K562 treated with DMSO at 1 percent for 4 hours (cell line): ENCODE results near the gene SPIC. TPM values are rescaled to one million over a fixed set of nuclear protein-coding genes. Genes with fewer than 3 reads are reported as not detected.

ENCODE experiments used
- total RNA-seq: library from RNA; unstranded; fragments of 300-600 nt; gene quantifications from 2 replicates; pipeline ENCODE4 v1.2.3, GENCODE V29; 2022; ENCODE audit not compliant: insufficient read depth

The SPIC gene
- not detected in 2 replicates for total RNA-seq

DNA sequence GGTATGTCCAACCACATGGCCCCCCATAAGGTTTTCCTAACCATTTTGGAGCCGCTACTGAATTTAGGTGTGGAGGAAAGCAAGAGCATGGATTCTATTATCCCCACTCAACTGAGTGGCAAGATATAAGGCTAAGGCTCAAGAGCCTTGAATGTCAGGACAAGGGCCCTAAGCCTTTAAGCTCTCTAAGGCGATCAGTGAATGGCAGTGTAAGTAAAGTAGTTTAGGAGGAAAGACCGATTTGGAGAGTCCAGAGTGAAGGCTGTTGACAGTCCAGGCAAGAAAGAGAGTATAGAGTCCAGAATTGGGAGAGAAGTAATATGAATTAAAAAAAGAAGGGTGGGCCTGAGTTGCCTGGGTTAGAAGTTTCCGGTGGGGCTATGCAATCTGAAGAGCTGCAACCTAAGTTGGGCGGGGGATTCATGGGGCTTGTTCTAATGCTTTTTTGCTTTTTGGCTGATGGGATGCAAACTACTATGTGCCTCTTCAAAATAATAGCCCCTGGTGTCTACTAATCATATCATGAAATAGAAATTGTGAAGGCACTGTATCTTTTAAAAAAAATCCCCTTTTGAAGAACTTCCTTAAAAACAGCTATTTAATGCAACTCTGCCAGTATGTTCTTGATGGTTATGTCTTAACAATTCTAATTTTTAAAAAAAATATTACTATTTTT, at the start of gene SPIC:
Gene SPIC (plus strand): TSS at position 626 of the 676 bp plus-strand sequence. CDS start 1,569 bp downstream, outside the sequence.

Other genes starting within 250 kb of the SPIC start
- gene UTP20, start 195.2 kb upstream of the SPIC start, total RNA-seq: 2.1 and 3.1 TPM in 2 replicates
- gene ARL1, start 67.6 kb upstream of the SPIC start, total RNA-seq: 19.3 and 27.0 TPM in 2 replicates
- not detected in 2 replicates for gene MYBPC1, start 119.6 kb downstream of the SPIC start, total RNA-seq
- 81.5 and 105 TPM in 2 replicates for gene CHPT1, start 222.3 kb downstream of the SPIC start, total RNA-seq